ENCODE results near the gene DLG5. TPM values are rescaled to one million over a fixed set of nuclear protein-coding genes. Genes with fewer than 3 reads are reported as not detected.

The DLG5 gene
- total RNA-seq, 1 experiment from 2014 or later = 127 TPM

GRCh38 chr10:77771851-77772250 lies 154.7 kb downstream of the DLG5 start:
- H3K4me1 Mint-ChIP-seq (ENCODE audit: insufficient read depth, unreplicated experiment) = peaks cover 9% of the 10 kb centered on the region
- no peak overlapping the region for H3K4me3 Mint-ChIP-seq (ENCODE audit: unreplicated experiment)
- peaks cover 6% of the 10 kb centered on the region for H3K9me3 Mint-ChIP-seq (ENCODE audit: unreplicated experiment)
- H3K27ac Mint-ChIP-seq (ENCODE audit: low read depth, unreplicated experiment) = no peak overlapping the region
- BruUV-seq (replicated peaks) = no TSS peak
- no peak for DNase-seq (ENCODE audit: unreplicated experiment)
- intact Hi-C loops (cut with micrococcal nuclease) = no loop called here
- ChIA-PET CTCF (no interaction called here), POLR2A (interaction anchor here (0.6 to 3.8 kb wide), 2 partner anchors 11 to 488 kb away, joined by 3 to 17 read pairs; no protein-coding TSS in a partner anchor)
- TF ChIP-seq CTCF (IDR thresholded peaks at IDR 0.05; ENCODE audit: unreplicated experiment) = no peak
- H3K27me3 Mint-ChIP-seq (ENCODE audit: insufficient read depth, unreplicated experiment) = no peaks in the 10 kb centered on the region
- H3K36me3 Mint-ChIP-seq (ENCODE audit: insufficient read depth, unreplicated experiment) = peaks cover 79% of the 10 kb centered on the region

- no peak for DNase-seq (ENCODE audit: unreplicated experiment)
- H3K36me3 Mint-ChIP-seq (ENCODE audit: insufficient read depth, unreplicated experiment) = peaks cover 75% of the 10 kb centered on the region
- H3K9me3 Mint-ChIP-seq (ENCODE audit: unreplicated experiment) = peaks cover 4% of the 10 kb centered on the region
- ChIA-PET CTCF (interaction anchor here (0.5 kb wide), 1 partner anchor 128 kb away, joined by 3 read pairs; no protein-coding TSS in a partner anchor), POLR2A (interaction anchor here (1.4 to 3.8 kb wide), 3 partner anchors 11 to 607 kb away, joined by 3 to 17 read pairs (median 9); no protein-coding TSS in a partner anchor)
- intact Hi-C loops (cut with micrococcal nuclease) = no loop called here
- H3K4me1 Mint-ChIP-seq (ENCODE audit: insufficient read depth, unreplicated experiment) = peaks cover 9% of the 10 kb centered on the region
- no TSS peak for BruUV-seq (replicated peaks)
- TF ChIP-seq CTCF (IDR thresholded peaks at IDR 0.05; ENCODE audit: unreplicated experiment) = no peak
- no peak overlapping the region for H3K27ac Mint-ChIP-seq (ENCODE audit: low read depth, unreplicated experiment)
- H3K4me3 Mint-ChIP-seq (ENCODE audit: unreplicated experiment) = no peak overlapping the region
- no peaks in the 10 kb centered on the region for H3K27me3 Mint-ChIP-seq (ENCODE audit: insufficient read depth, unreplicated experiment)
These were observed 155.1 kb downstream of the DLG5 start for GRCh38 chr10:77771450-77771849.

- no peaks in the 10 kb centered on the region for H3K27me3 Mint-ChIP-seq (ENCODE audit: insufficient read depth, unreplicated experiment)
- no peak for TF ChIP-seq CTCF (IDR thresholded peaks at IDR 0.05; ENCODE audit: unreplicated experiment)
- CTCF ChIA-PET = interaction anchor here (1.0 kb wide), 1 partner anchor 13 kb away, joined by 3 read pairs; no protein-coding TSS in a partner anchor
These were observed 155.7 kb downstream of the DLG5 start for GRCh38 chr10:77770868-77771175.

DNA sequence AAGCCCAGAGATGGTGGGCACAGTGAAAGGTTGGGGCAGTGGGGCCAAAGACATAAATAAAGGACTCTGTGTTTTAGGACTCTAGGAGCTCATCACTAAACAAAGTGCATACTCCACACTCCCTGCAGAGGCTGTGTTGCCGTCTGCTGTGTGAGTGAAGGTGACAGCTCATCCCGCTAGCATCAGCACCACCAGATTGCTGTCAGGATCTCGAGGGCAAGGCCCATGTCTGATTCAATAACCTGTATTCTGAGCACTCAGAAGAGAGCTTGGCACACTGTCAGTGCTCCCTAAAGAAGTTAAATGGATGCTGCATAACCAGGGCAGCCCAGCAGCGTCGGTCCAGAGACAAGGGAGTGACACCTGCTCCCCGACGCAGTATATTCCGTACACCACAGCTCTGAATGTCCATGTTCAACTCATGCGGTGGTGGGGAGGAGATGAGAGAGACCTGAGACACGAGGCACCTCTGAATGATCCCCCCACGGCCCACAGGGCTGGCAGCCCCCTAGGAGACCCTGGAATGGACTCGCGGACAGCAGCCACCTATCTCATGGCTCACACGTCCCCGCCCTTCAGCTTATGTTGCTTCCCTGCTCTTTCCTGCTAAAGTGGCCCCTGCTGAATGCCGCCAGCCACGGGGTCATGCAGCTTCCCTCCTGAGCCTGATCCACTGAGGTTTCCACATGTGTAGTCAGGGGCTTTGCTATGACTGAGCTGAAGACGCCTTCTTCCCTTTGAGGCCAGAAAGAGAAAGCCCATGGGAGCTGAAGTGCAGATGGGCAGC lies 156.3 kb downstream of the DLG5 start:
- H3K9me3 Mint-ChIP-seq (ENCODE audit: unreplicated experiment) = no peaks in the 10 kb centered on the region
- no peak for TF ChIP-seq CTCF (IDR thresholded peaks at IDR 0.05; ENCODE audit: unreplicated experiment)
- POLR2A ChIA-PET = interaction anchor here (0.6 to 3.8 kb wide), 9 partner anchors 10 to 607 kb away, joined by 3 to 17 read pairs (median 3); no protein-coding TSS in a partner anchor
- H3K4me1 Mint-ChIP-seq (ENCODE audit: insufficient read depth, unreplicated experiment) = peaks cover 5% of the 10 kb centered on the region
- CTCF ChIA-PET = interaction anchor here (1.0 kb wide), 1 partner anchor 14 kb away, joined by 3 read pairs; no protein-coding TSS in a partner anchor
- peaks cover 64% of the 10 kb centered on the region for H3K36me3 Mint-ChIP-seq (ENCODE audit: insufficient read depth, unreplicated experiment)
- H3K4me3 Mint-ChIP-seq (ENCODE audit: unreplicated experiment) = no peak overlapping the region
- intact Hi-C loops (cut with micrococcal nuclease) = no loop called here
- H3K27ac Mint-ChIP-seq (ENCODE audit: low read depth, unreplicated experiment) = peak overlapping the region; percentile 55
- DNase-seq (ENCODE audit: unreplicated experiment) = no peak
- BruUV-seq (replicated peaks) = no TSS peak
- H3K27me3 Mint-ChIP-seq (ENCODE audit: insufficient read depth, unreplicated experiment) = no peaks in the 10 kb centered on the region

More at GRCh38 chr10:77770868-77771175, 155.7 kb downstream of the DLG5 start:
- no peak overlapping the region for H3K27ac Mint-ChIP-seq (ENCODE audit: low read depth, unreplicated experiment)
- POLR2A ChIA-PET = interaction anchor here (0.8 to 3.8 kb wide), 5 partner anchors 10 to 606 kb away, joined by 3 to 17 read pairs (median 4); no protein-coding TSS in a partner anchor
- no peak for DNase-seq (ENCODE audit: unreplicated experiment)
- peaks cover 9% of the 10 kb centered on the region for H3K4me1 Mint-ChIP-seq (ENCODE audit: insufficient read depth, unreplicated experiment)
- H3K36me3 Mint-ChIP-seq (ENCODE audit: insufficient read depth, unreplicated experiment) = peaks cover 68% of the 10 kb centered on the region
- no peak overlapping the region for H3K4me3 Mint-ChIP-seq (ENCODE audit: unreplicated experiment)
- intact Hi-C loops (cut with micrococcal nuclease) = no loop called here
- no TSS peak for BruUV-seq (replicated peaks)
- H3K9me3 Mint-ChIP-seq (ENCODE audit: unreplicated experiment) = no peaks in the 10 kb centered on the region

Data from MCF 10A (cell line).